Activated naive CD8-positive, alpha-beta T cell treated with anti-CD3 and anti-CD28 coated beads, Interleukin-2, amount 50 U/mL, for 16 hours (primary cell): ENCODE results near the gene ADAD2.

Source experiments
- DNase-seq: peaks from one replicate; pipeline ENCODE4 v3.0.0-alpha.2; 2020; ENCODE audit warnings: low read depth, low spot score

Gene ADAD2

GRCh38 chr16:84245956-84246678 lies 55.2 kb downstream of the ADAD2 start:
- no peak for DNase-seq

DNA sequence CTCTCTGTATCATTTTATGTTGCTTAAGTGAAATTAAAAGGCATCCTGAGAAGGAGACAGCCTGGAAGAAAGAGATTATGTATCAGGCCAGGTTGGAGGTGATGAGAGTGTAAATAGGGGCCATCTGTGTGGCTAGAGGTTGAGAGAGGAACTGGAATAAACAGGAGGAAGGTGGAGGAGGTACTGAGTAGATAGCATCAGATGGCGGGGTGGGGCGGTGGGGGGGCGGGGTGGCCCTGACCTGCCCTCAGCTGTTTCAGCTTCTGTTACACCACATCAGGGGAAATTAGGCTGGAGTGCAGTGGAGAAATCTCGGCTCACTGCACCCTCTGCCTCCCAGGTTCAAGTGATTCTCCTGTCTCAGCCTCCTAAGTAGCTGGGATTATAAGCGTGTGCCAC lies 55.7 kb downstream of the ADAD2 start:
- DNase-seq = no peak
